ENCODE measurements around the gene KIF19.

- TF ChIP-seq CTCF (IDR thresholded peaks at IDR 0.05) (no peak), POLR2A (IDR thresholded peaks at IDR 0.05) (no peak)
These were observed 11.1 kb upstream of the KIF19 start for GRCh38 chr17:74314877-74315276.

Measured in testis (tissue), 2 donors.